Activated CD8-positive, alpha-beta memory T cell treated with anti-CD3 and anti-CD28 coated beads, Interleukin-2, amount 10 ng/mL, durations not matched to agents 7 days and 5 days (primary cell): ENCODE measurements around the gene RERE. TPM values are rescaled to one million over a fixed set of nuclear protein-coding genes. Genes with fewer than 3 reads are reported as not detected.

ENCODE experiments used
- ATAC-seq: fragments of 150-1000 bp; cut with Tn5 transposase; one replicate; pipeline ENCODE4 v1.10.0; 2021; ENCODE audit warnings: moderate library complexity
- CTCF ChIA-PET: fragments of 350-600 bp; sonication (Branson Sonifier 250); formaldehyde crosslinking; loops from one replicate; lab custom pipeline; 2021; ENCODE audit warnings: antibody characterized with exemption; lab: Charles Lee
- DNase-seq: peaks from one replicate; pipeline ENCODE4 v3.0.0-alpha.2; 2020
- H3K27ac Mint-ChIP-seq: one replicate; pipeline ENCODE4 v1.8.0; 2021; ENCODE audit warnings: mild to moderate bottlenecking, mixed read lengths
- H3K27me3 Mint-ChIP-seq: one replicate; pipeline ENCODE4 v1.8.0; 2021; ENCODE audit warnings: mixed read lengths
- H3K36me3 Mint-ChIP-seq: one replicate; pipeline ENCODE4 v1.8.0; 2021; ENCODE audit warnings: mild to moderate bottlenecking, mixed read lengths
- H3K4me1 Mint-ChIP-seq: one replicate; pipeline ENCODE4 v1.8.0; 2021; ENCODE audit warnings: mixed read lengths
- H3K4me3 Mint-ChIP-seq: one replicate; pipeline ENCODE4 v1.8.0; 2021; ENCODE audit warnings: mild to moderate bottlenecking, moderate library complexity, mixed read lengths
- H3K9me3 Mint-ChIP-seq: one replicate; pipeline ENCODE4 v1.8.0; 2022; ENCODE audit warnings: low read depth, mixed read lengths
- total RNA-seq, 2 experiments: library from RNA; stranded (reverse); gene quantifications; one replicate each; pipeline ENCODE4 v1.2.3, GENCODE V29; 2021

The RERE gene
- total RNA-seq, 2 experiments from 2014 or later: 38.3 TPM

- H3K27me3 Mint-ChIP-seq: peaks cover 10% of the 10 kb centered on the region
- CTCF ChIA-PET: interaction anchor here (0.8 to 2.5 kb wide), 8 partner anchors 12 to 418 kb away, joined by 3 to 7 read pairs (median 4); no protein-coding TSS in a partner anchor
- H3K36me3 Mint-ChIP-seq: peaks cover 9% of the 10 kb centered on the region
- H3K9me3 Mint-ChIP-seq: no peaks in the 10 kb centered on the region
- H3K27ac Mint-ChIP-seq: peak overlapping the region; percentile 61
- DNase-seq: peak; percentile 56
- ATAC-seq: peak; percentile 30
- no peak overlapping the region for H3K4me3 Mint-ChIP-seq
- H3K4me1 Mint-ChIP-seq: peaks cover 52% of the 10 kb centered on the region
Observed at GRCh38 chr1:8431019-8431418, 386.4 kb downstream of the RERE start.

- DNase-seq (peak; percentile 86), ATAC-seq (peak; percentile 74)
- Mint-ChIP-seq H3K27ac (peak overlapping the region; percentile 61), H3K4me1 (peaks cover 57% of the 10 kb centered on the region), H3K36me3 (peaks cover 7% of the 10 kb centered on the region), H3K27me3 (peaks cover 10% of the 10 kb centered on the region), H3K9me3 (no peaks in the 10 kb centered on the region), H3K4me3 (peak overlapping the region; percentile 2)
- CTCF ChIA-PET: interaction anchor here (0.7 to 2.5 kb wide), 8 partner anchors 12 to 418 kb away, joined by 3 to 7 read pairs (median 4); no protein-coding TSS in a partner anchor
Observed at GRCh38 chr1:8430476-8430875, 387.0 kb downstream of the RERE start.

- Mint-ChIP-seq H3K27ac (no peak overlapping the region), H3K9me3 (no peaks in the 10 kb centered on the region), H3K4me1 (peaks cover 66% of the 10 kb centered on the region), H3K36me3 (peaks cover 11% of the 10 kb centered on the region), H3K4me3 (no peak overlapping the region), H3K27me3 (peaks cover 10% of the 10 kb centered on the region)
- no peak for DNase-seq
- no peak for ATAC-seq
- CTCF ChIA-PET: interaction anchor here (0.7 to 2.5 kb wide), 3 partner anchors 20 to 419 kb away, joined by 3 to 7 read pairs (median 3); no protein-coding TSS in a partner anchor
Observed at GRCh38 chr1:8429549-8430110, 387.8 kb downstream of the RERE start.

- Mint-ChIP-seq H3K27ac (no peak overlapping the region), H3K9me3 (no peaks in the 10 kb centered on the region)
Observed at GRCh38 chr1:8428441-8428840, 389.0 kb downstream of the RERE start.

GRCh38 chr1:8427986-8428385 is 389.5 kb downstream of the RERE start:
- Mint-ChIP-seq H3K4me1 (peaks cover 72% of the 10 kb centered on the region), H3K36me3 (peaks cover 12% of the 10 kb centered on the region), H3K9me3 (no peaks in the 10 kb centered on the region), H3K4me3 (no peak overlapping the region), H3K27ac (peak overlapping the region; percentile 53), H3K27me3 (peaks cover 14% of the 10 kb centered on the region)
- ATAC-seq: no peak
- no peak for DNase-seq
- CTCF ChIA-PET: interaction anchor here (0.5 to 1.5 kb wide), 4 partner anchors 11 to 133 kb away, joined by 3 to 7 read pairs (median 4); no protein-coding TSS in a partner anchor

More at GRCh38 chr1:8428441-8428840, 389.0 kb downstream of the RERE start:
- no peak for ATAC-seq
- CTCF ChIA-PET: interaction anchor here (0.5 to 0.7 kb wide), 2 partner anchors 14 to 81 kb away, joined by 3 to 7 read pairs; no protein-coding TSS in a partner anchor
- H3K36me3 Mint-ChIP-seq: peaks cover 12% of the 10 kb centered on the region
- H3K27me3 Mint-ChIP-seq: peaks cover 14% of the 10 kb centered on the region
- no peak for DNase-seq
- H3K4me1 Mint-ChIP-seq: peaks cover 72% of the 10 kb centered on the region
- H3K4me3 Mint-ChIP-seq: no peak overlapping the region

- H3K4me3 Mint-ChIP-seq: peak overlapping the region; percentile 22
- CTCF ChIA-PET: interaction anchor here (1.0 to 1.5 kb wide), 2 partner anchors 12 to 134 kb away, joined by 3 to 4 read pairs; no protein-coding TSS in a partner anchor
Observed at GRCh38 chr1:8427493-8427892, 389.9 kb downstream of the RERE start.

GRCh38 chr1:8426996-8427395 is 390.4 kb downstream of the RERE start:
- peak overlapping the region; percentile 22 for H3K4me3 Mint-ChIP-seq
- peak overlapping the region; percentile 42 for H3K27ac Mint-ChIP-seq
- H3K4me1 Mint-ChIP-seq: peaks cover 69% of the 10 kb centered on the region
- CTCF ChIA-PET: interaction anchor here (1.0 to 1.5 kb wide), 2 partner anchors 12 to 134 kb away, joined by 3 to 4 read pairs; no protein-coding TSS in a partner anchor
- ATAC-seq: no peak
- H3K36me3 Mint-ChIP-seq: peaks cover 12% of the 10 kb centered on the region
- no peaks in the 10 kb centered on the region for H3K9me3 Mint-ChIP-seq
- peaks cover 14% of the 10 kb centered on the region for H3K27me3 Mint-ChIP-seq
- DNase-seq: no peak

More at GRCh38 chr1:8427493-8427892, 389.9 kb downstream of the RERE start:
- Mint-ChIP-seq H3K27ac (peak overlapping the region; percentile 53), H3K9me3 (no peaks in the 10 kb centered on the region), H3K4me1 (peaks cover 72% of the 10 kb centered on the region), H3K36me3 (peaks cover 12% of the 10 kb centered on the region), H3K27me3 (peaks cover 14% of the 10 kb centered on the region)
- ATAC-seq: peak; percentile 32
- DNase-seq: peak; percentile 75

GRCh38 chr1:8425781-8426161 is 391.7 kb downstream of the RERE start:
- CTCF ChIA-PET: no interaction called here
- H3K9me3 Mint-ChIP-seq: no peaks in the 10 kb centered on the region
- ATAC-seq (no peak), DNase-seq (no peak)
- peaks cover 12% of the 10 kb centered on the region for H3K36me3 Mint-ChIP-seq
- no peak overlapping the region for H3K27ac Mint-ChIP-seq
- H3K4me3 Mint-ChIP-seq: no peak overlapping the region
- peaks cover 14% of the 10 kb centered on the region for H3K27me3 Mint-ChIP-seq
- peaks cover 60% of the 10 kb centered on the region for H3K4me1 Mint-ChIP-seq

GRCh38 chr1:8425150-8425780 is 392.2 kb downstream of the RERE start:
- Mint-ChIP-seq H3K9me3 (no peaks in the 10 kb centered on the region), H3K27ac (no peak overlapping the region), H3K4me1 (peaks cover 55% of the 10 kb centered on the region), H3K4me3 (no peak overlapping the region), H3K27me3 (peaks cover 14% of the 10 kb centered on the region), H3K36me3 (peaks cover 12% of the 10 kb centered on the region)
- DNase-seq (no peak), ATAC-seq (no peak)
- CTCF ChIA-PET: interaction anchor here (1.1 to 1.3 kb wide), 4 partner anchors 16 to 293 kb away, joined by 3 to 5 read pairs (median 4); no protein-coding TSS in a partner anchor

- H3K4me1 Mint-ChIP-seq: peaks cover 51% of the 10 kb centered on the region
- CTCF ChIA-PET: interaction anchor here (1.1 to 1.3 kb wide), 4 partner anchors 16 to 294 kb away, joined by 3 to 5 read pairs (median 4); no protein-coding TSS in a partner anchor
- ATAC-seq: peak; percentile 25
Observed at GRCh38 chr1:8424539-8425116, 392.8 kb downstream of the RERE start.

GRCh38 chr1:8423692-8424538 is 393.5 kb downstream of the RERE start:
- Mint-ChIP-seq H3K4me3 (peak overlapping the region; percentile 72), H3K27me3 (peaks cover 11% of the 10 kb centered on the region), H3K9me3 (no peaks in the 10 kb centered on the region), H3K27ac (peak overlapping the region; percentile 74), H3K4me1 (peaks cover 46% of the 10 kb centered on the region), H3K36me3 (peaks cover 14% of the 10 kb centered on the region)
- DNase-seq: peak; percentile 68
- CTCF ChIA-PET: interaction anchor here (1.1 to 1.3 kb wide), 4 partner anchors 15 to 294 kb away, joined by 3 to 5 read pairs (median 4); no protein-coding TSS in a partner anchor
- ATAC-seq: peak; percentile 55

More at GRCh38 chr1:8424539-8425116, 392.8 kb downstream of the RERE start:
- Mint-ChIP-seq H3K36me3 (peaks cover 12% of the 10 kb centered on the region), H3K27me3 (peaks cover 14% of the 10 kb centered on the region), H3K4me3 (peak overlapping the region; percentile 72), H3K27ac (peak overlapping the region; percentile 74), H3K9me3 (no peaks in the 10 kb centered on the region)
- peak; percentile 64 for DNase-seq

GRCh38 chr1:8423269-8423691 is 394.2 kb downstream of the RERE start:
- Mint-ChIP-seq H3K4me3 (no peak overlapping the region), H3K36me3 (peaks cover 12% of the 10 kb centered on the region), H3K27ac (no peak overlapping the region), H3K9me3 (no peaks in the 10 kb centered on the region), H3K4me1 (peaks cover 41% of the 10 kb centered on the region), H3K27me3 (peaks cover 8% of the 10 kb centered on the region)
- peak; percentile 57 for DNase-seq
- CTCF ChIA-PET: interaction anchor here (1.6 kb wide), 1 partner anchor 21 kb away, joined by 3 read pairs; no protein-coding TSS in a partner anchor
- peak; percentile 35 for ATAC-seq
